Measurements from ENCODE around the gene GTF3C4.

Gene GTF3C4

GRCh38 chr9:132742821-132743311 is 72.6 kb downstream of the GTF3C4 start:
- Histone ChIP-seq H3K9me3 (ENCODE audit: insufficient read depth, low read length) (no peaks in the 10 kb centered on the region), H3K36me3 (ENCODE audit: insufficient read depth, insufficient read length, low read length) (no peaks in the 10 kb centered on the region), H3K27me3 (ENCODE audit: insufficient read depth, insufficient read length) (peaks cover 73% of the 10 kb centered on the region), H3K4me1 (ENCODE audit: insufficient read depth, insufficient read length) (peaks cover 17% of the 10 kb centered on the region), H3K4me3 (ENCODE audit: insufficient read length, low read depth) (peak overlapping the region; percentile 8), H3K9ac (ENCODE audit: insufficient read length, low read depth) (no peak overlapping the region)
- TF ChIP-seq ZNF274 (IDR thresholded peaks at IDR 0.05; ENCODE audit: low read depth, low read length) (no peak), YY1 (IDR thresholded peaks at IDR 0.05; ENCODE audit: insufficient read depth, insufficient read length) (no peak), SUZ12 (IDR thresholded peaks at IDR 0.05; ENCODE audit: extremely low read depth, insufficient read depth, insufficient read length) (no peak)
- no peak for DNase-seq (ENCODE audit: low read depth, low spot score)

- H3K27me3 ChIP-seq (ENCODE audit: insufficient read depth, insufficient read length), result peaks cover 73% of the 10 kb centered on the region
- no peak overlapping the region for H3K4me3 ChIP-seq (ENCODE audit: insufficient read length, low read depth)
- TF ChIP-seq ZNF274 (IDR thresholded peaks at IDR 0.05; ENCODE audit: low read depth, low read length) (no peak), SUZ12 (IDR thresholded peaks at IDR 0.05; ENCODE audit: extremely low read depth, insufficient read depth, insufficient read length) (peak; percentile 29)
- no peaks in the 10 kb centered on the region for H3K9me3 ChIP-seq (ENCODE audit: insufficient read depth, low read length)
- no peak for DNase-seq (ENCODE audit: low read depth, low spot score)
- no peaks in the 10 kb centered on the region for H3K36me3 ChIP-seq (ENCODE audit: insufficient read depth, insufficient read length, low read length)
- peaks cover 17% of the 10 kb centered on the region for H3K4me1 ChIP-seq (ENCODE audit: insufficient read depth, insufficient read length)
- no peak overlapping the region for H3K9ac ChIP-seq (ENCODE audit: insufficient read length, low read depth)
Measured at GRCh38 chr9:132743931-132744479, 73.7 kb downstream of the GTF3C4 start.
